GM18907 (cell line): Measurements from ENCODE around the gene PRSS27.

Experiments used
- ATAC-seq: cut with Tn5 transposase; IDR thresholded peaks from one replicate; pipeline ENCODE4 v1.9.1; 2021; ENCODE audit warnings: mild to moderate bottlenecking, moderate library complexity; ENCODE audit not compliant: unreplicated experiment

PRSS27 gene

DNA sequence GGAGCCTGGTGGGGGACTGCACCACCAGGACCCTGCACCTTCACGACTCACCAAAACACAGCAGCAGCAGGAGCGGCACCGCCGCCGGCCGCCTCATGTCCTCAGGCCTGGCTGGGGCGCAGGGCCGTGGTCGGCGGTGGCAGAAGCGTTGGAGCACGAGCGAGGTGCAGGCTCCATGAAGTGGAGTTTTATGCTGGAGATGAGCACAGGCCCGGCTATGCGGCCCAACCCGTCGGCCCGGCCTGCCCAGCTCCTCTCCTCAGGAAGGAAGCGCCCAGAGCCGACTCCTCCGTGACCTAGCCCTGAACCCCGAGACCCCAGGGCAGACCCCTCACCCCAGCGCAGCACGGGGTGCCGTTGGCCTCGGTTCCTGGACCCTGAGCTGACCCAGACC lies at the start of gene PRSS27:
PRSS27 (minus strand) TSS at position 161 of the 394 bp plus-strand sequence; CDS start at position 97, 64 bp downstream.
- ATAC-seq: no peak

DNA sequence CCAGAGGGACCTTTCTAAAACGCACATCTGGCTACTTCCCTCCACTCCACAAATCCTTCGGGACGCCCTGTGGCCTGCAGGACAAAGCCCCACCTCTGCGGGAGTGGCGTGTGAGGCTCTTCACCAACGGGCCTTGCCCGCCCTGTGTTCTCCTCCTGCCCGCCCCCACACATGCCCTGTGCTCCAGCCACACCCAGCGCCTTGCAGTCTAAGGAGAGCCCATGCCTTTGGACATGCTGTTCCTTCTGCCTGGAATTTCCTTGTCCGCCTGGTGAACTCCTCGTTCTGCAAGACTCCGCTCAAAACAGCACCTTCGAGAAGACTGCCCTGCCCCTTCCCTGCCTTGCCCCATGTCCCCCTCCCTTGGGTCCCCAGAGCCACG lies 49.6 kb upstream of the PRSS27 start:
- no peak for ATAC-seq

DNA sequence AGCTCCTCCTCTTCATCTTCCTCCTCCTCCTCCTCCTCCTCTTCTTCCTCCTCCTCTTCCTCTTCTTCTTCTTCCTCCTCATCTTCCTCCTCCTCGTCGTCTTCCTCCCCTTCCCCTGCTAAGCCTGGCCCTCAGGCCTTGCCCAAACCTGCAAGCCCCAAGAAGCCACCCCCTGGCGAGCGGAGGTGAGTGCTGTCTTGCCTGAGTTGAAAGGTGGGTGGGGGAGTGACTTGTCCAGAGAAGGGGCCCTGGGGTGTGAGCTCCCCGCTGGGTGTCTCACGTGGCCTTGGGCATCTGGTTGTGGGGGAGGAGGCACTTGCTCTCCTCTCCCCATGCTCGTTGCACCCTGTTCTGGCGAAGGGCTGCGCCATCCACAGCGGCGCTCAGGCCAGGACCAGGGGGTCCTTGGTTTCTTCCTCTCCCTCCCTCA lies 49.1 kb upstream of the PRSS27 start:
- no peak for ATAC-seq

DNA sequence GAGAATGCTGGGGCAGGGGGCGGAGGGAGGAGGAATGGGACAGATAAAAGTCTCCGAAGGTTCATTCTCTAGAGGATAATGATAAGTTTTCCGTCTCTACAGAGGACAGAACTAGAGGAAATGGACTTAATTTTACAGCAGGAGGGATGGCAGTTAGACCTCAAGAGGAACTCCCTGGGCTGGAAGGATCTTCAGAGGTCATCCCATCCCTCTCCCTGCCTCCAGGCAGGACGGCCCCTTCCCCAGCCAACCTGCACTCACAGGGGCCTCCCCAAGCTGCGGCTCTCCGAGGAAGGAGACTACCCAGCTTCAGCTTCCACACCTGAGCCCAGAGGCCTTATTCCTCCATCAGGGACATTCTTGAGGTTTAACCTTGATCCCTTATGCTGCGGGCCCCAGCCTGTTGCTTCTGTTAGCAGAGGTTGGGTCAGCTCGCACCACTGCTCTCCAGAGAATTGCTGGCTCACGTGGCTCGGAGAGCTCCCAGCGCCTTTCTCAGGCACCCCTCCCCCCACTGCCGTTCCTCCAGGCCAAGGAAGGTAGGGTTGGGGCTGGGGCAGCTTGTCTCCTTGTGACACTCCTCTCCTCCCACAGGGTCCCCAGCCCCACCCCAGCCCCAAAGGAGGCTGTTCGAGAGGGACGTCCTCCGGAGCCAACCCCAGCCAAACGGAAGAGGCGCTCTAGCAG lies 48.5 kb upstream of the PRSS27 start:
- no peak for ATAC-seq

DNA sequence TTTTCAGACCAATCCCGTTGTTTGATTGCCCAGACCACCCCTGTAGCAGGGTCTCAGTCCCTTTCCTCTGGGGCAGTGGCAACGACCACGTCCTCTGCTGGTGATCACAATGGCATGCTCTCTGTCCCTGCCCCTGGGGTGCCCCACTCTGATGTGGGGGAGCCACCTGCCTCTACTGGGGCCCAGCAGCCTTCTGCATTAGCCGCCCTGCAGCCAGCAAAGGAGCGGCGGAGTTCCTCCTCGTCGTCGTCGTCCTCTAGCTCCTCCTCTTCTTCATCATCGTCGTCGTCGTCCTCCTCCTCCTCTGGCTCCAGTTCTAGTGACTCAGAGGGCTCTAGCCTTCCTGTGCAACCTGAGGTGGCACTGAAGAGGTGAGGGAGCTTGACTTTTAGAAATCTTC lies 47.9 kb upstream of the PRSS27 start:
- ATAC-seq: no peak

DNA sequence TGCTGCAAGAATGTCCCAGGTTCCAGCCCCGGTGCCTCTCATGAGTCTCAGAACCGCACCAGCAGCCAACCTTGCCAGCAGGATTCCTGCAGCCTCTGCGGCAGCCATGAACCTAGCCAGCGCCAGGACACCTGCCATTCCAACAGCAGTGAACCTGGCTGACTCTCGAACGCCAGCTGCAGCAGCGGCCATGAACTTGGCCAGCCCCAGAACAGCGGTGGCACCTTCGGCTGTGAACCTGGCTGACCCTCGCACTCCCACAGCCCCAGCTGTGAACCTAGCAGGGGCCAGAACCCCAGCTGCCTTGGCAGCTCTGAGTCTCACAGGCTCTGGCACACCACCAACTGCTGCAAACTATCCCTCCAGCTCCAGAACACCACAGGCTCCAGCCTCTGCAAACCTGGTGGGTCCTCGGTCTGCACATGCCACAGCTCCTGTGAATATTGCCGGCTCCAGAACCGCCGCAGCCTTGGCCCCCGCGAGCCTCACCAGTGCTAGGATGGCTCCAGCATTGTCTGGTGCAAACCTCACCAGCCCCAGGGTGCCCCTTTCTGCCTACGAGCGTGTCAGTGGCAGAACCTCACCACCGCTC lies 47.2 kb upstream of the PRSS27 start:
- ATAC-seq: no peak

DNA sequence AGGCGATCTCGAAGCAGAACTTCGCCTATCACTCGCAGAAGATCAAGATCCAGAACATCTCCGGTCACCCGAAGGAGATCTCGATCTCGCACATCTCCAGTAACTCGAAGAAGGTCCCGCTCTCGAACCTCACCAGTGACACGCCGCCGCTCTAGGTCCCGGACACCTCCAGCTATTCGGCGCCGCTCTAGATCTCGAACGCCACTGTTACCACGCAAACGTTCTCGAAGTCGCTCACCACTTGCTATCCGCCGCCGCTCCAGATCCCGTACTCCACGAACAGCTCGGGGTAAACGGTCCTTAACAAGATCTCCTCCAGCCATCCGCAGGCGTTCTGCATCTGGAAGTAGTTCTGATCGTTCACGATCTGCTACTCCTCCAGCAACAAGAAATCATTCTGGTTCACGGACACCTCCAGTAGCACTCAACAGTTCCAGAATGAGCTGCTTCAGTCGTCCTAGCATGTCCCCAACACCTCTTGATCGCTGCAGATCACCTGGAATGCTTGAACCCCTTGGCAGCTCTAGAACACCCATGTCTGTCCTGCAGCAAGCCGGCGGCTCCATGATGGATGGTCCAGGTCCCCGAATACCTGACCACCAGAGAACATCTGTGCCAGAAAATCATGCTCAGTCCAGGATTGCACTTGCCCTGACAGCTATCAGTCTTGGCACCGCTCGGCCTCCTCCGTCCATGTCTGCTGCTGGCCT lies 46.6 kb upstream of the PRSS27 start:
- no peak for ATAC-seq

DNA sequence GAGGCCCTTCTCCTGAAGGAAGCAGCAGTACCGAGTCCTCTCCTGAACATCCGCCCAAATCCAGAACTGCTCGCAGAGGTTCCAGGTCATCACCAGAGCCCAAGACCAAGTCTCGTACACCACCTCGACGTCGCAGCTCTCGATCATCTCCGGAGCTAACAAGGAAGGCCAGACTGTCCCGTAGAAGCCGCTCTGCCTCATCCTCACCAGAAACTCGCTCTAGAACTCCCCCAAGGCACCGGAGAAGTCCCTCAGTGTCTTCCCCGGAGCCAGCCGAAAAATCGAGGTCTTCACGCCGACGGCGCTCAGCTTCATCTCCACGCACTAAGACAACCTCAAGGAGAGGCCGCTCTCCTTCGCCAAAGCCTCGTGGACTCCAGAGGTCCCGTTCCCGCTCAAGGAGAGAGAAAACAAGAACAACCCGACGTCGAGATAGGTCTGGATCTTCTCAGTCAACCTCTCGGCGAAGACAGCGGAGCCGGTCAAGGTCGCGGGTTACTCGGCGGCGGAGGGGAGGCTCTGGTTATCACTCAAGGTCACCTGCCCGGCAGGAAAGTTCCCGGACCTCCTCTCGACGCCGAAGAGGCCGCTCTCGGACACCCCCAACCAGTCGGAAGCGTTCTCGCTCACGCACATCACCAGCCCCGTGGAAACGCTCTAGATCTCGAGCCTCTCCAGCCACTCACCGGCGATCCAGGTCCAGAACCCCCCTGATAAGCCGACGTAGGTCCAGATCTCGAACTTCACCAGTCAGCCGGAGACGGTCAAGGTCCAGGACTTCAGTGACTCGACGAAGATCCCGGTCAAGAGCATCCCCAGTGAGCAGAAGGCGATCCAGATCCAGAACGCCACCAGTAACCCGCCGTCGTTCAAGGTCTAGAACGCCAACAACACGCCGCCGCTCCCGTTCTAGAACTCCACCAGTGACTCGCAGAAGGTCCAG lies 45.7 kb upstream of the PRSS27 start:
- ATAC-seq: no peak

DNA sequence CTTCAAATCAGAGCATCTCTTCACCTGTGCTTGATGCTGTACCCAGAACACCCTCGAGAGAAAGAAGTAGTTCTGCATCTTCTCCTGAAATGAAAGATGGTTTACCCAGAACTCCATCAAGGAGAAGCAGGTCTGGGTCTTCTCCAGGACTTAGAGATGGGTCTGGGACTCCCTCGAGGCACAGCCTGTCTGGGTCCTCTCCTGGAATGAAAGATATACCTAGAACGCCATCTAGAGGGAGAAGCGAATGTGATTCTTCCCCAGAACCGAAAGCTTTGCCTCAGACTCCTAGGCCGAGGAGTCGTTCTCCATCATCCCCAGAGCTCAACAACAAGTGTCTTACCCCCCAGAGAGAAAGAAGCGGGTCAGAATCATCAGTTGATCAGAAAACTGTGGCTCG lies 44.7 kb upstream of the PRSS27 start:
- no peak for ATAC-seq

DNA sequence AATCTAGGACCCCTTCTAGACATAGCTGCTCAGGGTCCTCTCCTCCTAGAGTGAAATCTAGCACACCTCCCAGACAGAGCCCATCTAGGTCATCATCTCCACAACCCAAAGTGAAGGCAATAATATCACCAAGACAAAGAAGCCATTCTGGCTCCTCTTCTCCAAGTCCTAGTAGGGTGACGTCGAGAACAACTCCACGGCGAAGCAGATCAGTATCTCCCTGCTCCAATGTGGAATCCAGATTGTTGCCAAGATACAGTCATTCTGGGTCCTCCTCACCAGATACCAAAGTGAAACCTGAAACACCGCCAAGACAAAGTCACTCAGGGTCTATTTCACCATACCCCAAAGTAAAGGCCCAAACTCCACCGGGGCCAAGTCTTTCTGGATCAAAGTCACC lies 43.1 kb upstream of the PRSS27 start:
- ATAC-seq: no peak

DNA sequence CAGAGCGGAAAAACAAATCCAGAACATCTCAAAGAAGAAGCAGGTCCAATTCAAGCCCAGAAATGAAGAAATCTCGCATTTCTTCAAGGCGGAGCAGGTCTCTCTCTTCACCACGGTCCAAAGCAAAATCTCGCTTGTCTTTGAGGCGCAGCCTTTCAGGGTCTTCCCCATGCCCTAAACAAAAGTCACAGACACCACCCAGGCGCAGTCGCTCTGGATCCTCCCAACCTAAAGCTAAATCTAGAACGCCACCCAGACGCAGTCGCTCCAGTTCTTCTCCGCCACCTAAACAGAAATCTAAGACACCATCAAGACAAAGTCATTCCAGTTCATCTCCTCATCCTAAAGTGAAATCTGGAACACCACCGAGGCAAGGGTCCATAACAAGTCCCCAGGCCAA lies 42.7 kb upstream of the PRSS27 start:
- no peak for ATAC-seq

DNA sequence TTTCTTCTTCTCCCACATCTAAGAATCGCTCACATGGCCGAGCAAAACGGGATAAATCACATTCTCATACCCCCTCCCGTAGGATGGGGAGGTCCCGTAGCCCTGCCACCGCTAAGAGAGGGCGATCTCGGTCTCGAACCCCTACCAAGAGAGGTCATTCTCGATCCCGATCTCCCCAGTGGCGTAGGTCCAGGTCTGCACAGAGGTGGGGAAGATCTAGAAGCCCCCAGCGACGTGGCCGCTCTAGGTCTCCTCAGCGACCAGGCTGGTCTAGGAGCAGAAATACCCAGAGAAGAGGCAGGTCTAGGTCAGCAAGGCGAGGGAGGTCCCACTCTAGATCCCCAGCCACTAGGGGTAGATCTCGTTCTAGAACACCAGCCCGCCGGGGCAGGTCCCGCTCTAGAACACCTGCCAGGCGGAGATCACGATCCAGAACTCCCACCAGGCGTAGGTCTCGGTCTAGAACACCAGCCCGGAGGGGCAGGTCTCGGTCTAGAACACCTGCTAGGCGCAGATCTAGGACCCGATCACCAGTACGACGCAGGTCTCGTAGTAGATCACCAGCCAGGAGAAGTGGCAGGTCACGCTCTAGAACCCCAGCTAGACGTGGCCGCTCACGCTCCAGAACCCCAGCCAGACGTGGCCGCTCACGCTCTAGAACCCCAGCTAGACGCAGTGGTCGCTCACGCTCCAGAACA lies 42.0 kb upstream of the PRSS27 start:
- ATAC-seq: no peak

DNA sequence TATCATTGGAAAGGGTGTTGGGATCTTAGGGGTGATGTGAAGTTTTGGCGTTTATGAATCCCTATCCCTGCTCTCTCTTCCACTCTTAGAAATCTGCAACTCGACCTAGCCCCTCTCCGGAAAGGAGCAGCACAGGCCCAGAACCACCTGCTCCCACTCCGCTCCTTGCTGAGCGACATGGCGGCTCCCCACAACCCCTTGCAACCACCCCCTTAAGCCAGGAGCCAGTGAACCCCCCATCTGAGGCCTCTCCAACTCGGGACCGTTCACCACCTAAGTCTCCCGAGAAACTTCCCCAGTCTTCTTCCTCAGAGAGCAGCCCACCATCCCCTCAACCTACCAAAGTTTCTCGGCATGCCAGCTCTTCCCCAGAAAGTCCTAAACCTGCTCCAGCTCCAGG lies 41.4 kb upstream of the PRSS27 start:
- ATAC-seq: no peak

DNA sequence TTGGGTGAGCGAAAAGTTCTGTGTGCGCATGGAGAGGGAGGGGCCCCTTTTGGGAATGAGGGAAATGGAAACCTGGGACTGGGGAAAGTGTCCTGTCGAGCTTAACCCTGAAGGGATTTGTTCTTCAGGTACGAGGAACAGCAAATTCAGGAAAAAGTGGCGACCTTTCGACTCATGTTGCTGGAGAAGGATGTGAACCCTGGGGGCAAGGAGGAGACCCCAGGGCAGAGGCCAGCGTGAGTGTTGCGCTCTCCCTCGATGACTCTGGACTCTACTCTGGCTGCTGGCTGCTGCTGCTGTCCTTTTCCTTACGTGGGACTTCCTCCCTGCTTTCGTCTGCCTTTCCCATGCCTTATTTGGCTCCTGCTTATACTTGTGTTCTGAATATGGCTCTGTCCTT lies 37.3 kb upstream of the PRSS27 start:
- ATAC-seq: no peak

DNA sequence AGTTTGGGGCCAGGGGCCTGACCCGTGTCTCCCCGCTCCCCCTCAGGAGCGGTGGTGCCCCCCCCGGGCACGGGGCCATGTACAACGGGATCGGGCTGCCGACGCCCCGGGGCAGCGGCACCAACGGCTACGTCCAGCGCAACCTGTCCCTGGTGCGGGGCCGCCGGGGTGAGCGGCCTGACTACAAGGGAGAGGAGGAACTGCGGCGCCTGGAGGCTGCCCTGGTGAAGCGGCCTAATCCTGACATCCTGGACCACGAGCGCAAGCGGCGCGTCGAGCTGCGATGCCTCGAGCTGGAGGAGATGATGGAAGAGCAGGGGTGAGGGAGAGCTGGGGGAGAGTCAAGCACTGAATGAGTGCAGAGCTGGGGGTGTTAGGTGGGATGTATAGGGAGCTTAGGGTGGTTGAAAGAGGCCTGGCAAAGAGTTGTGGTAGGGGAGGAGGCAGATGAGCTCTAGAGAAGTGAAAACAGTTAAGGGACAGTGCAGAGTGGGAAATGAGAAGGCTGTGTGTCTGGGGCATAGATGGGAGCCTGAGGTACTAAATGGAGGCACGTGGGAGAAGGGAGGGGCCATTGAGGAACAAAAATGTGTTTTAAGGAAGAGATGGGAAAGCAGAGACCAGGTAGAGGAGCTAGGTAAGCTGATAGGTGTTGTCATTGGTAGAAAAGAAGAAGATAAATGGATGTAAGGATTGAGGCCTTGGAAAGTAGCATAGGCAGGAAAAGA lies 36.4 kb upstream of the PRSS27 start:
- no peak for ATAC-seq

DNA sequence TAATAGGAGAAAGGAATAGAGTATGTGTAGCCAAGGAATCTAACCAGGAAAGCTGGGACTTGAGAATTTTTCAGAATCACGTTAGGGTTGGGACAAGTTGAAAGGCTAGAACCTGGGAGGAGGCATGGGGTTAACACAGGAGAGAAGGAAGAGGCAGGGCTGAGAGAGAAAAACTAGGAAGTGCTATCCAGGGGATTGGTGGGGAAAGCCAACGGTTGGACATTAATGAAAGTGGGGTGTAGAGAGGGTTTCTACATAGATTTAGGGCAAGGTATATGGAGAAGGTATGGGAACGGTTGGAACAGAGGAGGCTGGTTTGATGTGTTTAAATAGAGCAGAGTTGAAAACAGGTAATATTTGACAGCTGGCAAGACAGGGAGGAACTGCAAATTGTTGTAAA lies 35.1 kb upstream of the PRSS27 start:
- no peak for ATAC-seq

DNA sequence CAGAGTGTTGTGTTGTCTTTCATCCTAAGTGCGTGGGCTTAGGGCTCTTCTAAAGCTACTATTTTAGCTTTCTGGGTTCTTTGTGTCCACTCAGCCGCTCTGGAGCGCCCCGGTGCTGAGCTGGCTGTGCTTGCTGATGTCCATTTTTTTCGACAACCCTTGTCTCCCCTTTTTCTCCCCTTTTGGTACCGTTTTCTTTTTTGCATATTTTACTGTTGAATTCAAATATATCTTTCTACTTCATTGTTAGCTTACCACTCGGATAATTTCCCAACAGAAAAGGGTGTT lies 33.7 kb upstream of the PRSS27 start:
- no peak for ATAC-seq

DNA sequence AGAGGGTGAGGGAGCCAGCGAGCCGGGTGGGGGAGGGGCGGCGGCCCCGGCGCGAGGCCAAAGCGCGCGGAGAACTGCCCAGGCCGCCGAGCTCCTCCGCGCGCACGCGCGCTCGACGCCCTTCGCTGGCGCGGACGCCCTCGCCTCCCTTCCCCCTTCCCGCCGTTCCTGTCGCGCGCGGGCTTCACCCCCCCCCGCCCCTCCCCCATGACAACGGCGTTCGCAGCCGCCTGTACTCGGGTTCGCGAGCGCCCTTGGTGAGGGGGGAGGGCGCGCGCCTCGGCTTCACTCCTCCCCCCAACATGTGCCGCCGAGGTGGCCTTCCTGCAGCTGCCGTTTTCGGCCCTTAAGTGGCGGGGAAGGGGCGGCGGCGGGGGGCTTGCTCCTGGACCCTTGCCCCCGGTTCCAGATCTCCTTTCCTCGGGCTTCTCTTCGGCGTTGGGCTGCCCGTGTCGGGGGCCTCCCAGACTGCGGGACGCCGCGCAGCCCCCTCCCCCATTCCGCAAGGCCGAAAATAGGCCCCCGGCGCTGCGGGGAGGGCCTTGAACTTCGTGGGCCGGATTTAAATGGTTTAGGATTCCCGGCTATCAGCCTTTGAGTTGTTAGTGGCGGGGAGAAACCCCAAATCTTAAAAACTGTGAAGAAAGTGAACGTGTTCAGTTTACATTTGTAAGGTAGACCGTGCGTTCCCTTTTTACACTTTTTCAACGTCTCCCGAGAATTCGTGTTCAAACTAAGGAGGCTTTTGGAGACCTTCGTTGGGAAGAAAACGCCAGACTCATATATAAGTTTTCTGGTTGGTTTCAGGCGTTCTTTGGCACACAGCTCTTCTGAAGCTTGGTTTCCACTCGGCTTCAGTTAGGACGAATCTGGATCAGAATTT lies 33.1 kb upstream of the PRSS27 start:
- ATAC-seq: peak; percentile 49
